Measurements from ENCODE around the gene ALG14.

The ALG14 gene

GRCh38 chr1:95018602-95019369 is 54.0 kb downstream of the ALG14 start:
- TF ChIP-seq, protein P1, sequence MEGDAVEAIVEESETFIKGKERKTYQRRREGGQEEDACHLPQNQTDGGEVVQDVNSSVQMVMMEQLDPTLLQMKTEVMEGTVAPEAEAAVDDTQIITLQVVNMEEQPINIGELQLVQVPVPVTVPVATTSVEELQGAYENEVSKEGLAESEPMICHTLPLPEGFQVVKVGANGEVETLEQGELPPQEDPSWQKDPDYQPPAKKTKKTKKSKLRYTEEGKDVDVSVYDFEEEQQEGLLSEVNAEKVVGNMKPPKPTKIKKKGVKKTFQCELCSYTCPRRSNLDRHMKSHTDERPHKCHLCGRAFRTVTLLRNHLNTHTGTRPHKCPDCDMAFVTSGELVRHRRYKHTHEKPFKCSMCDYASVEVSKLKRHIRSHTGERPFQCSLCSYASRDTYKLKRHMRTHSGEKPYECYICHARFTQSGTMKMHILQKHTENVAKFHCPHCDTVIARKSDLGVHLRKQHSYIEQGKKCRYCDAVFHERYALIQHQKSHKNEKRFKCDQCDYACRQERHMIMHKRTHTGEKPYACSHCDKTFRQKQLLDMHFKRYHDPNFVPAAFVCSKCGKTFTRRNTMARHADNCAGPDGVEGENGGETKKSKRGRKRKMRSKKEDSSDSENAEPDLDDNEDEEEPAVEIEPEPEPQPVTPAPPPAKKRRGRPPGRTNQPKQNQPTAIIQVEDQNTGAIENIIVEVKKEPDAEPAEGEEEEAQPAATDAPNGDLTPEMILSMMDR (IDR thresholded peaks at IDR 0.05; ENCODE audit: low read length) = no peak
- no peak for TF ChIP-seq EZH2 (IDR thresholded peaks at IDR 0.05; ENCODE audit: borderline replicate concordance, low read length)
- H3K4me1 ChIP-seq (ENCODE audit: insufficient read depth, low read length, severe bottlenecking) = no peaks in the 10 kb centered on the region
- H3K27me3 ChIP-seq (ENCODE audit: insufficient read depth, low read length) = no peaks in the 10 kb centered on the region
- no peaks in the 10 kb centered on the region for H4K20me1 ChIP-seq (ENCODE audit: insufficient read depth, low read length)
- no peak overlapping the region for H3K4me2 ChIP-seq (ENCODE audit: low read length)
- H3F3A ChIP-seq (ENCODE audit: insufficient read depth, low read length) = no peaks in the 10 kb centered on the region
- no peak overlapping the region for H3K27ac ChIP-seq (ENCODE audit: low read depth, low read length, poor library complexity, severe bottlenecking)
- no peak overlapping the region for H2AFZ ChIP-seq (ENCODE audit: low read length)
- H3K4me3 ChIP-seq (ENCODE audit: low read depth, low read length, poor library complexity, severe bottlenecking) = no peak overlapping the region
- no peaks in the 10 kb centered on the region for H3K36me3 ChIP-seq (ENCODE audit: insufficient read depth, low read length)
- H3K9ac ChIP-seq (ENCODE audit: low read length) = no peak overlapping the region
- no peaks in the 10 kb centered on the region for H3K79me2 ChIP-seq (ENCODE audit: insufficient read depth, low read length)
- H3K9me3 ChIP-seq (ENCODE audit: low read length) = no peaks in the 10 kb centered on the region
- H3K9me2 ChIP-seq (ENCODE audit: low read depth, low read length) = no peaks in the 10 kb centered on the region

GRCh38 chr1:95017775-95018174 is 55.0 kb downstream of the ALG14 start:
- TF ChIP-seq, protein P1 (IDR thresholded peaks at IDR 0.05; ENCODE audit: low read length) = no peak
- no peak for TF ChIP-seq EZH2 (IDR thresholded peaks at IDR 0.05; ENCODE audit: borderline replicate concordance, low read length)
- no peaks in the 10 kb centered on the region for H3K36me3 ChIP-seq (ENCODE audit: insufficient read depth, low read length)
- H3K27ac ChIP-seq (ENCODE audit: low read depth, low read length, poor library complexity, severe bottlenecking) = no peak overlapping the region
- no peak overlapping the region for H3K9ac ChIP-seq (ENCODE audit: low read length)
- no peaks in the 10 kb centered on the region for H3K9me3 ChIP-seq (ENCODE audit: low read length)
- H3F3A ChIP-seq (ENCODE audit: insufficient read depth, low read length) = no peaks in the 10 kb centered on the region
- no peak overlapping the region for H3K4me2 ChIP-seq (ENCODE audit: low read length)
- H2AFZ ChIP-seq (ENCODE audit: low read length) = no peak overlapping the region
- no peaks in the 10 kb centered on the region for H3K79me2 ChIP-seq (ENCODE audit: insufficient read depth, low read length)
- no peaks in the 10 kb centered on the region for H4K20me1 ChIP-seq (ENCODE audit: insufficient read depth, low read length)
- H3K4me1 ChIP-seq (ENCODE audit: insufficient read depth, low read length, severe bottlenecking) = no peaks in the 10 kb centered on the region
- H3K9me2 ChIP-seq (ENCODE audit: low read depth, low read length) = no peaks in the 10 kb centered on the region
- no peaks in the 10 kb centered on the region for H3K27me3 ChIP-seq (ENCODE audit: insufficient read depth, low read length)
- no peak overlapping the region for H3K4me3 ChIP-seq (ENCODE audit: low read depth, low read length, poor library complexity, severe bottlenecking)

DNA sequence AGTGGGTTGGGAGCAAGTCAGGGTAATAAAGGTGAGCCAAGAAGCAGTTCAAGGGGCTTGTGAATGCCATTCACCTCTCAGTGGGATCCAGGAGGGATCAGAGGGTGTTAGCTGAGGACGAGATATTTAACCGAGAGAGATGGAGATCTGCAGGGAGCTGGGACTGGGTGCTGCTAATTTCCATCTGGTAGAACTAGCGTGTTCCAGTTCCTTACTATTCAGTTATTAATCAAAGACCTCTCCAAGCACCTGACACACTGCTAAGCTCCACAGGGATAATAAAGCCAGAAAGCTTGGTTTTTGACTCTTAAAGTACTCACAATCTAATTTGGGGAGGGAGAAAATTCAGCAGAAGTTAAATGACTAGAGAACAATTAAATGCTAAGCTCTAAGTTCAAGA is 57.7 kb downstream of the ALG14 start:
- Histone ChIP-seq H4K20me1 (ENCODE audit: insufficient read depth, low read length) (no peaks in the 10 kb centered on the region), H3K27me3 (ENCODE audit: insufficient read depth, low read length) (no peaks in the 10 kb centered on the region), H3F3A (ENCODE audit: insufficient read depth, low read length) (no peaks in the 10 kb centered on the region), H3K9ac (ENCODE audit: low read length) (no peak overlapping the region), H3K4me1 (ENCODE audit: insufficient read depth, low read length, severe bottlenecking) (no peaks in the 10 kb centered on the region), H3K79me2 (ENCODE audit: insufficient read depth, low read length) (no peaks in the 10 kb centered on the region), H2AFZ (ENCODE audit: low read length) (no peak overlapping the region), H3K4me2 (ENCODE audit: low read length) (no peak overlapping the region), H3K36me3 (ENCODE audit: insufficient read depth, low read length) (no peaks in the 10 kb centered on the region), H3K4me3 (ENCODE audit: low read depth, low read length, poor library complexity, severe bottlenecking) (no peak overlapping the region), H3K9me3 (ENCODE audit: low read length) (no peaks in the 10 kb centered on the region), H3K9me2 (ENCODE audit: low read depth, low read length) (no peaks in the 10 kb centered on the region), H3K27ac (ENCODE audit: low read depth, low read length, poor library complexity, severe bottlenecking) (no peak overlapping the region)
- TF ChIP-seq, protein P1 (IDR thresholded peaks at IDR 0.05; ENCODE audit: low read length) = no peak
- no peak for TF ChIP-seq EZH2 (IDR thresholded peaks at IDR 0.05; ENCODE audit: borderline replicate concordance, low read length)

All from OCI-LY1 (cell line).